Transverse colon (tissue), 4 donors: ENCODE data around the gene SDK1.

Source experiments
- EP300 ChIP-seq: sonication (generic); formaldehyde crosslinking; IDR thresholded peaks from one replicate; pipeline ENCODE4 v1.6.1; 2017; ENCODE audit warnings: antibody characterized with exemption, low read depth
- POLR2A ChIP-seq: fragments of 450-650 bp; IDR thresholded peaks from one replicate; pipeline ENCODE4 v1.6.1; 2016; ENCODE audit warnings: antibody characterized with exemption, mild to moderate bottlenecking, moderate library complexity
- POLR2AphosphoS5 ChIP-seq, 3 donors: sonication (generic); formaldehyde crosslinking; IDR thresholded peaks; one replicate each; pipeline ENCODE4 v1.6.1; 2016; ENCODE audit warnings: antibody characterized with exemption in 3 of 3
- TF ChIP-seq, protein P1 (sequence below), 5 experiments: fragments of 200-600 bp in 3 of 5; fragments of 450-650 bp in 2 of 5; sonication (generic) in 3 of 5; IDR thresholded peaks; 1 replicate in 2 of 5; 2 replicates in 3 of 5; pipeline ENCODE4 v1.5.1; 2016 to 2017; ENCODE audit warnings: antibody characterized with exemption in 5 of 5, inconsistent platforms in 3 of 5, mild to moderate bottlenecking in 2 of 5, moderate library complexity in 1 of 5

DNA sequence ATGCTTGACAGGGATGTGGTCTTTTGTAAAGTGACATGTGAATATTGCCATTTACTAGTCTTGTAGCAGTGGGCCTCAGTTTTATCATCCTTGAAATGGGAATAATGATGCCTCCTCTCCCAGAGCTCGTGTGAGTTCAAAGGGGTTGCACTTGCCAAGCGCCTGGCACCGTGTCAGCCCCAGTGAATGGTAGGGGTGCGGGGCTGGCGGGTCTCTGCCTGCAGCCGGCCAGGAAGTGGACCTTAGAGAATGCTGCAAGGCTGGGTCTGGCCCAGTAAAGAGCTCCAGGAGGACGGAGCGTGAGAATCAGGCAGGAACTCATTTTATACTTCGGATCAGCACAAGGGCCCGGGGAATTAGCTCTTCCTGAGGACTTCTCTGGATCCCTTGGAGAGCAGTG is 856.6 kb downstream of the SDK1 start:
- TF ChIP-seq, protein P1, sequence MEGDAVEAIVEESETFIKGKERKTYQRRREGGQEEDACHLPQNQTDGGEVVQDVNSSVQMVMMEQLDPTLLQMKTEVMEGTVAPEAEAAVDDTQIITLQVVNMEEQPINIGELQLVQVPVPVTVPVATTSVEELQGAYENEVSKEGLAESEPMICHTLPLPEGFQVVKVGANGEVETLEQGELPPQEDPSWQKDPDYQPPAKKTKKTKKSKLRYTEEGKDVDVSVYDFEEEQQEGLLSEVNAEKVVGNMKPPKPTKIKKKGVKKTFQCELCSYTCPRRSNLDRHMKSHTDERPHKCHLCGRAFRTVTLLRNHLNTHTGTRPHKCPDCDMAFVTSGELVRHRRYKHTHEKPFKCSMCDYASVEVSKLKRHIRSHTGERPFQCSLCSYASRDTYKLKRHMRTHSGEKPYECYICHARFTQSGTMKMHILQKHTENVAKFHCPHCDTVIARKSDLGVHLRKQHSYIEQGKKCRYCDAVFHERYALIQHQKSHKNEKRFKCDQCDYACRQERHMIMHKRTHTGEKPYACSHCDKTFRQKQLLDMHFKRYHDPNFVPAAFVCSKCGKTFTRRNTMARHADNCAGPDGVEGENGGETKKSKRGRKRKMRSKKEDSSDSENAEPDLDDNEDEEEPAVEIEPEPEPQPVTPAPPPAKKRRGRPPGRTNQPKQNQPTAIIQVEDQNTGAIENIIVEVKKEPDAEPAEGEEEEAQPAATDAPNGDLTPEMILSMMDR (IDR thresholded peaks at IDR 0.05): no peak
- TF ChIP-seq POLR2A (no peak), EP300 (no peak), POLR2AphosphoS5 (IDR thresholded peaks at IDR 0.05) (no peak)
